Neural cell (in vitro differentiated cells): ENCODE data around the gene TRAM2.

Experiments used
- CTCF ChIP-seq: fragments of 450-650 bp; IDR thresholded peaks from 2 replicates; pipeline ENCODE4 v1.5.1; 2014; ENCODE audit warnings: antibody characterized with exemption, mild to moderate bottlenecking, moderate library complexity; ENCODE audit not compliant: poor library complexity, severe bottlenecking
- EP300 ChIP-seq: fragments of 450-650 bp; conservative IDR thresholded peaks from 2 replicates; pipeline ENCODE4 v1.6.1; 2014; ENCODE audit warnings: antibody characterized with exemption, mild to moderate bottlenecking, moderate library complexity; ENCODE audit not compliant: poor library complexity, severe bottlenecking
- MXI1 ChIP-seq: fragments of 450-650 bp; conservative IDR thresholded peaks from 2 replicates; pipeline ENCODE4 v1.6.1; 2014; ENCODE audit warnings: antibody characterized with exemption, mild to moderate bottlenecking; ENCODE audit not compliant: poor library complexity, severe bottlenecking
- POLR2AphosphoS5 ChIP-seq: IDR thresholded peaks from 2 replicates; pipeline ENCODE4 v1.6.1; 2012
- RAD21 ChIP-seq: fragments of 450-650 bp; conservative IDR thresholded peaks from 2 replicates; pipeline ENCODE4 v1.6.1; 2014; ENCODE audit warnings: antibody characterized with exemption, mild to moderate bottlenecking, moderate library complexity
- TAF1 ChIP-seq: IDR thresholded peaks from 2 replicates; pipeline ENCODE4 v1.6.1; 2012; ENCODE audit warnings: low read depth

- TF ChIP-seq CTCF, result no peak
- no peak for TF ChIP-seq TAF1
- no peak for TF ChIP-seq POLR2AphosphoS5
- TF ChIP-seq RAD21, result no peak
- TF ChIP-seq MXI1, result no peak
- TF ChIP-seq EP300, result no peak
Observed at GRCh38 chr6:52518279-52518945, 58.4 kb downstream of the TRAM2 start.
